Skeletal muscle cell (primary cell): Measurements from ENCODE around the gene MRPL45.

Source experiments
- DNase-seq: peaks from one replicate; pipeline ENCODE4 v3.0.0-alpha.2; 2010; ENCODE audit warnings: low read depth
- H3K4me3 ChIP-seq: 2 replicates; pipeline ENCODE4 v1.5.1; 2011; ENCODE audit warnings: low read depth, mild to moderate bottlenecking, control low read depth, low read length, moderate library complexity

The MRPL45 gene

DNA sequence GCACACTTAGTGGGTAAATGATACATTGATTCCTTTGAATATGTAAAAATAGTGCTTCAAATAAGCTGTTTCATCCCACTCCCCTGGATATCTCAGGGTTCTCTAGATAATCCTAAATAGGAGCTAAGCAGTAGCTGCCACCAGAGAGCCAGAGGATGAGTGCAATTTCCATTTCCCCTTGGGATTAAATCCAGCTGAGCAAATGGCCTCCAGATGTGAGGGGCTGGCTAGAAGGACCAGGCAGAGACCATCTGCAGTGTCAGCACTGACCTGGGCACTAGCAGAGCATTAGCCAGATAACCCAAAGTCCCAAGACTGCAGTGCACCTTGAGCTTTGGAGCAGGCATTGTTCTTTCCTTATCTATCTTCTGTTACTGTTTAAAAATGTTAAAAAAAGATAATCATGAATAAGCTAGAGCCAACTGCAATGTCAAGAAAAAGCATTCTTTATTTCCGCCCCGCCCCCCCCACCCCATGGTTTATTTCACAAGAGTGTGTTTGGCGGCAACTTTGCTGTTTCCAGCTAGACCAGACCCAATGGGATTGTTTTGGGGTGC, 27.3 kb downstream of the MRPL45 start:
- no peak for DNase-seq

DNA sequence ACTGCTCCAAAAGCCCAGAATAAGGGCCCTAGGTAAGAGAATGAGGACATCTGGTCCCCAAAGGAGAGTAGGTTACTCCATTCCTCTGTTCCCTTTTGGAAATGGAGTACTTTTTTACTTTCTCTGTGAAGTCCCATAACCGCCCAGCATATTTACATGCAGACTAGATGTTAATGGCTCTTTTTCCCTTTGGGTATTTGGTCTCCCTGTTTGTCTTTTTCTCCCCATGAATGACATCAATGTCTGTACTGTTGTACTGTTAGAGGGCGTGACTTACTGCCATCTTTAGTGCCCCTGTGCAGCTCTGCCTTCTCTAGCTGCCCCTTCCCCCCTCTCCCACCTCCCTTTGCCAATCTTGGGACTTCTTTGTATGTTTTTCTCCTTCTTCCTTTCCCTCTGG, 27.8 kb downstream of the MRPL45 start:
- no peak for DNase-seq
- no peak overlapping the region for H3K4me3 ChIP-seq

More for the DNA sequence above, 27.3 kb downstream of the MRPL45 start:
- H3K4me3 ChIP-seq = no peak overlapping the region

DNA sequence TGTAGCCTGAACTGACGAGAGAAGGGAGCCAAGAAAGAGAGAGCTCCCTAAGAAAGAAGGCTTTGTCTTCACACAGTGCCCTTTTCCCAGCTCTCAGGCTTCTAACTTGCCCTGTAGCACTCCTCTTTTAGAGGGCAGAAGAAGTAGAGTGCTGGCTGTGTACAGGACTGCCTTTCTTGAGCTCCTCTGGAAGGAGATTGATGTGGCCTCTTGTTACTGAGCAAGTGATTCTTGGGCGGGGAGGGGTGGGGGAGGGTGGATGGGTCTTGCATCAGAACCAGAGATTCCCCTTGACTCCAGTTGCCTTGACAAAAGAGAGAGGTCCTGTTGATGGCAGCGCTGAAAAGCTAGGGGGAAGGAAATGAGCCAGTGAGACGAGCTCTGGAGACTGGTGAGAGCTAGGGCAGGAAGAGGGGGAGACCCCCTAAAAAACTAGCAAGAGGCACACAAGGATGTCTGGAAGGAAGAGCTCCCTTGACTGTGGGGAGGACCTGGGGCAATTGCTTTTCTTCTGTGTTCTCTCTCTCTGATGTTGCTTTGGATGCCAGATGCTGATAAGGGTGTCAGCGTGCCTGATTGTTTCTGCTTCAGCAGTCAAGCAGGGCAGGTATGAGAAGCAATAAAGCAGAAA, 28.4 kb downstream of the MRPL45 start:
- H3K4me3 ChIP-seq = no peak overlapping the region
- no peak for DNase-seq

DNA sequence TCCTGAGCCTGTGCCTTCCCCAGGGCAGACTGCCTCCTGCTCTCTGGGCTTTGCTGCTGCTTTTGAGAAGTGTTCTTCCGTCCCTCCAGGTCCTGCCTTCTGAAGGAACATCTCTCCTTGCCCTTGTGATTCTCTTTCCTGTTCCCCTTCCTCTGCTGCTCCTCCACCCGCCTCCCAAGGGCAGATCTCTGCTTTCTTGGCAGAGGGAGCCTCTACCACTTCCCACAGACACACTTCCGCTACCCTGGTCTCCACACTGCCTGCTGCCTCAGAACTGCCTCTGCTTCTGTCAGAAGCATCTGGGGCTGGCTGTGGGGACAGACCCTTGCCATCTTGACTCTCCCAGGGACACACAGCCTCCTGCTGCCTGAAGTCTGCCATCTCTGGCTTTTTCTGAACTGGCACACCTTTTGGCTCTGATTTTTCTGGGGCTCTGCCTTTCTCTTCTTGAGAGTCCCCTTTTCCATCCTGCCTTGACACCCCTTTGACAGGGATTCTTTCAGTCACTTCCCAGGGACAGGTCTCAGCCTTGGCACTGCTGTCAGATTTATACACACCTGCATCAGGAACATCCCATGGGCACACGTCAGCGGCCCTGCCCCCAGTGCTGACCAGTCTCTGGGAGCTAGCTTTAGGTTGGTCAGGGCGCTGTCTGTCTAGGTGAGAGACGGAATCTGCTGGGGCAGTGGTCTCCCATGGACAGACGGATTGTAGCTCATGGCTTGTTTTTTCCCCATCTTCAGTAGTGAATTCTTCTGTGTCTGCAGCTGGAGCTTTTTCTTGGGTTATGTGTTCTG, 30.2 kb downstream of the MRPL45 start:
- DNase-seq = no peak
- no peak overlapping the region for H3K4me3 ChIP-seq

DNA sequence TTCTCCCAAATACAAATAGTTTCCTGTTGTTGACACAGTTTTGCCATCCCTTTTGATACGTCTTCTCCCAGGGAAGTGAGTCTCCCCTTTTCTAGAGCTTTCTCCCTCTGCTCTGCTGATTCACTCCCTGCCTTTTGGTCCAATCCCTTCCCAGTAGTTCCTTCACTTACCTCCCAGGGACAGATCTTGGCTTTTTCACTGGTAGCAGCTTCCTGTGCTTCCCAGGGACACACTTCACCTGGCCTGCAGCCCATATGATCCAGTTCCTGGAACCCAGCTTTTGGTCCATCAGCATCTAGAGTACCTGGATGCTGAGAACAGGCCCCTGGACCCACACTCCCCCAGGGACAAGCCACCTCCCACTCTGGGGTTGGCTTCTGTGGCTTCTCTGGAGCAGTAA, 31.0 kb downstream of the MRPL45 start:
- no peak for DNase-seq
- H3K4me3 ChIP-seq = no peak overlapping the region

DNA sequence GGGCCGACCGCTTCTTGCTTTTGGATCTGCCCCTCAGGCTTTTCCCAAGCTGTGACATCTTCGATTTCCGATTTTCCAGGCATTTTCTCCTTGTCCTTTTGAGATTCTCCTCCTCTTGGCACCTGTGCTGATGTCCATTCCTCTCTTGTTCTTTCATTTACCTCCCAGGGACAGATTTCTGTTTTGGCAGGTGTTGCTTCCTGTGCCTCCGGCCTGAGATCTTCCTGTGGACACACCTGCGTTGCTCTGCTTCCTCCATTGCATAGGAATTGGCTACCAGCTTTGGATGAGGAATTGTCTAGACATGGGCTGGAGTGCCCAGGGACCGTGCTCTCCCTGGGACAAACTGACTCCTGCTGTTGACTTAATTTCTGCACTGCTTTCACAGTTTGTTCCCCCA, 31.7 kb downstream of the MRPL45 start:
- no peak overlapping the region for H3K4me3 ChIP-seq
- DNase-seq = no peak

DNA sequence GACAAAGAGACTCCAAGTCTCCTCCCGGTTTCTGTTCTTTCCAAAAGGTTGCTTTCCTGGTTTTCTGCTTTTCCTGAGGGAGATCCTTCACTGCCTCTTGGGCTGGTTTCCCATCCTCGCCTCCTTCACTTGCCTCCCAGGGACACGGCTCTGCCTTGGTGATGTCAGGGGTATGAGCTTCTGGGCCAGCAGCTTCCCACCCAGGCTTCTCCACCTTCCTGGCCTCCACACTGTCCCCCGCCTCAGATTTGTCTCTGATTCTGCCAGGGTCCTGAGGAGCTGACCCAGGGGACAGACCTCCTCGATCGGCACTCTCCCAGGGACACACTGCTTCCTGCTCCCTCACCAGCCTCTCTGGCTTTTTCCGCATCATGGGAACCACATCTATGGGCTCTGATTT, 32.3 kb downstream of the MRPL45 start:
- H3K4me3 ChIP-seq = no peak overlapping the region
- DNase-seq = no peak

DNA sequence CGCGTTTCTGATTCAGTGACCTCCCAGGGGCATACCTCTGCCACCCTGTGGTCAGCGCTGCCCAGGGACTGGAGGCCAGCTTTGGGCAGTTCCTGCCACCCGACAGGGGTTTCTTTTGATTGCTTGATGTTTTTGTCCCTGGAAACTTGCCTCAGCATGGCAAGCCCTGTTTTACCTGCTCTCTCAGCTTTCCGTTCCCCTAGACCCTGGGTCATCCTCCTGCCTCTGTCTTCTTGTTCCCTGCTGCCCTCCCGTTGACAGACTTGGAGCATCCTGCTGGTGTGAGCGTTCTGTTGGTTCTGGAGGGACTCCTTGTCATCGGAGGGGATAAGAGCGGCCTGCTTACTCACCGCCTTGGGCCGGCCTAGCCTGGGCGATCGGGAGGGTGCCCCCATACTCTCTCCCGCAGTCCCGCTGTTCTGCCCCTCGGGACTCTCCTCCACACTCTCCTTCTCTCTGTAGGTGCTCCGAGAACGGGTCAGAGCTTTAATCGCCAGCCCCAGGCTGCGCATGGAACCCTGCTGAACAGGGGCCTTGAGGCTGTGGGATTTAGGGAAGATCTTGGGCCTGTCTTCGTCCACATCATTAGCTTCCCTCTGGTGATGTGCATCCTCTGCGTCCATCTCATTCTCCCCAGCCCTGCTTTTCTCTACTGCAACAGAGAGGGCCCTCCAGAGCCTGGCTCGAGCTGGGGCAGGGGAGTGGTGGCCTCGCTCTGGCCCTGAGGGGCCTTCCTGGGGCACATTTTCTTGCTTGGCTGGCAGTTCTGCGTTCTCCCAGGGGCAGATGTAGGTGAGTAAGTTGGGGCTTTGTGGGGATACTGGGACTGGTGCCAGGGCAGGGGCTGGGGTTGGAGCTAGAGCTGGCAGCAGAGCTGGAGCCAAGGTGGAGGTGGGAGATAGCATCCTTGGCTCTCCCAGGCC, 33.1 kb downstream of the MRPL45 start:
- DNase-seq = no peak
- no peak overlapping the region for H3K4me3 ChIP-seq

DNA sequence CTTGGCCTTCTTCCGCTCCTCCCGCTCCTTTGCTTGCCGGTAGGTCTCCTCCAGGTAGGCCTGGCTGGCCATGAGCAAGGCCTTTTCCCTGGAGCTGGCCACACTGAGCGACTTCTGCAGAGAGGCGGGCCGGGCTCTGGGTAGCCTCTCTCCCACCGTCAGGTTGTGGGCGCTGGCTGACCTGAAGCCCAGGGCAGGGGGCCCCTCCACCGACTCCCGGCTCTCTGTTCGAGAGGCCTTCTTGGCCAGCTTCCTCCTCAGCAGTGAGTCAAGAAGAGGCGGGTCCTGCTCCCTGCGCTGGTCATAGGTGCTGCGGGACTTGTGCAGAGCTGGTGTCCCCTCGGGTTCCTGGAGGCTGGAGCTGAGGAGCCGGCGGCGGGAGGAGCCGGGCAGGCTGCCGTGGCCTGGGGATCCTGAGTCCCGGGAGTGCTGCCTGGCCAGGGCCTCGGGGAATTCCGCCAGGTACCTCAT, 34.0 kb downstream of the MRPL45 start:
- DNase-seq = no peak
- H3K4me3 ChIP-seq = no peak overlapping the region

DNA sequence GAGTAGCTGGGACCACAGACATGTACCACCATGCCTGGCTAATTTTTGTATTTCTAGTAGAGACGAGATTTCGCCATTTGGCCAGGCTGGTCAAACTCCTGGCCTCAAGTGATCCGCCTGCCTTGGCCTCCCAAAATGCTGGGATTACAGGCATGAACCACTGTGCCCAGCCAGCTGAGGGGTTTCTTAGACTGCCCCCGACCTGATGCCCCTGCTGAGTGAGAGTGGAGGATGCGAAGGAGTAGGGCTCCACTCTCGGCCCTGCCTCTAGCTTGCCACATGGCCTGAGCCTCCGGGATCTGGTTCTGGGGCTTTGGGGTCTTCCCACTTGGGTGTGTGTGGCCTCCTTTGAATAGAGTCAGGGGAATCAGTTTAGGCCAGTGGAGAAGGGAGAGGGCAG, 35.8 kb downstream of the MRPL45 start:
- DNase-seq = no peak
- no peak overlapping the region for H3K4me3 ChIP-seq

DNA sequence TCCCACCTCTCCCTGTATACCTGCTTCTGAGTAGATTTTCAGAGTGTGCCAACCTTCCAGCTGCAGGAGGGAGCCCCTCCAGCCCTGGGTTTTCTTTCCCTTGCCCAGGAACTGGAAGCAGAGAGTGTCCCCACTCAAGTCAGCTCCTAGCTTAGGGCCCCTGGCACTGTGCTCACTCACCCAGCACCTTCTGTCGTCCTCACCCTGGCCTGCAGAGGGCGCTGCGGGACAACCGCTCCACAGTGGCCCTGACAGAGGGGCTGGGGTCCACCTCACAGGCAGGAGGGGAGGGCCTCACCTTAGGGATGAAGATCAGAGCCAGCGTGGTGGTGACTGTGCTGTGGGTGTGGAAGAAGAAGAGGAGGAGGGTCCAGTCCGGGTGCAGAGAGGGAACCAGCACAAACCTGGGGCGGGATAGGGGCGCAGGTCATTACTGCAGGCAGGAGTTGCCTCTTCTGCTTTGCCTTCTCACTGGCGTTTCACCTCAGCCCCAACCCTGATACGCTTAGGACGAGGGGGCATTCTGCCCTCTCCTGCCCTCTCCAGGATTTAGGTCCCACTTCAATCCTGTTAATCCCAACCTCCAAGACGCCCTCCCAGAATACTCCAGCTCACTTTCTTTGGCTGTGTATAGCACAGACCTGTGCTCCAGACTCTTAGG, 36.8 kb downstream of the MRPL45 start:
- no peak overlapping the region for H3K4me3 ChIP-seq
- DNase-seq = no peak

DNA sequence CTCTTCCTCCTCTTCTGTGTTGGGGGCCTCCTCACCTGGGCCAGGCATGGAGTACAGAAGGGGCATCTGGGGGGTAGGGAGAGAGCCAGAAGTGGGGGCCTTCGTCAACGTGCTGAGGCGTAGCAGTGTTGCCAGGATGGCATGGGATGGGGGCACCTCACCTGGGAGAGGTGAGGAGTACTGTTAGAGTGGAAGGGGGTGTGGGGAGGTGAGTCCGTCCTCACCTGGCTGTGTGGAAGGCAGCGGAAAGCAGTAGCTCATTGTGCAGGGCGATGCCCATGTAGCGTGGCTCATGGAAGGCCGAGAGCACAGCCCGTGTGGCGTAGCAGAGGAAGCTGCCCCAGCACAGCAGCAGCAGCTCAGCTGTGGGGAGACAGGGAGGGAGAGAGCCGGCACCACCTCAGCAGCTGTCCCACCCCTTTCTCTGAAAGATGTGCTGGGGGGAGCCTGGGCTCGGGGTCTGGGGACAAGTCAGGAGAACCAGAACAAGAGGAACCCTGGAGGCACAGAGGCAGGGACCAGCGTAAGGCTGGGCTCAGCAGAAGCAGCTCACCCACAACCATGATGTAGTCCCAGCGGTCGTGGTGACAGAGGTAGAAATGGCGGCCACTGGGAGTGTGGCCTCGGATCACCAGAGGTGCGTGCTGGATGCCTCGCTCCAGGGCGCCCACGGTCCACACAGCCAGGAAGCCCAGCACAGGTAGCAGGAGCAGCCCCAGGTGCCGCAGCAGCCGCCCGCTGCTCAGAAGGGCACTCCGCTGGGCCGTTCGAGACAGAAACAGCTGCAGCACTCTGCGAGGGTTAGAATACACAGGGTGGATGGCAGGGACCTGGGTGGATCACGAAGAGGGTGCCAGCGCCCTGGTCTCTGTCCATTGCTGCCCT, 37.8 kb downstream of the MRPL45 start:
- no peak for DNase-seq
- H3K4me3 ChIP-seq = no peak overlapping the region

DNA sequence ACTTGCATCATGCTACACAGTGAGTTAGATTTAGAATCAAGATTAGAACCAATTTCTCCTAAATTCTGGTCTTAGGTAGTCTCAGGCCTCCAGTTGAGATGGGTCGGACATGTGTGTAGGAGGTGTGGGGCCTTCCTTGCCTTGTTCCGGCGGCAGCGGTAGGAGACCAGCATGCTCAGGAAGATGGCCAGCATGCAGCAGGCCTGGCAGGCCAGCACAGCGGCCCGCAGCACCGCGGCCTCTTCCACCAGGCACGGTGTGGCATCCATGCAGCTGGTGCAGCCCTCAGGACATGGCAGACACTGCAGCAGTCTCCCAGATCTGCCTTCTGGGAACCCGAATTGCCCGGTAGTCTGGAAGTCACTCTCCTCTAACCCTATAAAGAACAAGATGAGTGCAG, 39.9 kb downstream of the MRPL45 start:
- no peak overlapping the region for H3K4me3 ChIP-seq
- no peak for DNase-seq

DNA sequence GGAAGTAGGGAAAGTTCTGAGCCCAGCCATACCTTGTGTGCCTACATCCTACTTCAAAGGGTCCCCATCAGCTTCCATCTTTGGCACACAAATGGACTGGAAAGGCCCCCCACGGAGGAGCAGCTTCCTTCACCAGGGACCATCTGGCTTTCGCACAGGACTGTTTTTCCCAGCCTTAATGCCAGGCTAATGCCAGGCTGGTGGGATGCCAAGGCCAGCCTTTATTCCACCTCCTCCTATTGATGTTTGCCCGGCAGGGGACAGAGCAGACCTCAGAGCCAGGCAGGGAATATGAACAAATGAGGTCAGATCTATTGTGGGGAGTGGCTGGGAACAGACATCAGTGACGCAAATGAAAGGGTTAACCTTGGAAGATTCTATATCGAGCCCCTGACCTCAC, 41.1 kb downstream of the MRPL45 start:
- DNase-seq = no peak
- no peak overlapping the region for H3K4me3 ChIP-seq

DNA sequence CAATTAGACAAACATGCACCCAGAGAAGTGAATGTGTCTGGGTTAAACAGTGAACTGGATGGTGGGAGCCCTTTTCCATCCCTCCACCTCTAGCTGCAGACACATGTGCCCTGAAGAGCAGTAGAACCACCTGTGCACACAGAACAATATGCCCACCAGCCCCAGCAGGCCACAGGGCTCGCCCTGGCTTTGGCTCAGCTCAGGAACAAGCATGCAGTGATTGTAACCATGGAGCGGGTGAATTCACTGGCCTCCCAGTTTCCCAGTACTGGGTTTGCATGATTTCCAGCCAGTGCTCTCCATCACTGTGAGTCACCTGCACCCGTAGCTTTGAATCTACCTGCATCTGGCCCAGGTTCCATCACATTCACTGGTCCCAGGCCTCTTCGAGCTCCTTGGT, 41.6 kb downstream of the MRPL45 start:
- no peak overlapping the region for H3K4me3 ChIP-seq
- DNase-seq = no peak

DNA sequence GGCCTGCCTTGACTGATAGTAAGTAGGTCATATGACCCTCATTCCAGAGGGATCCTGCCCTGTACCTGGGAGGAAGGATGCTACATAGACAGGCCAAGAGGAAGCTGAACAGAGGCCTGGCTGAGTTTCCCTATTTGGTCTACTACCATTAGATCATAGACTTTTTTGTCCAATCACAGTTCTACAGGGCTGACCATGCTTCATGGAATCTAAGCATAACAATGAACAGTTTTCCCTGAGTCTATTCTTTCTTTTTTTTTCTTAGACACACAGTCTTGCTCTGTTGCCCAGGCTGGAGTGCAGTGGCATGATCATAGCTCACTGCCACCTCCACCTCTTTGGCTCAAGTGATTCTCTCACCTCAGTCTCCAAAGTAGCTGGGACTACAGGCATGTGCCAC, 42.9 kb downstream of the MRPL45 start:
- DNase-seq = no peak
- no peak overlapping the region for H3K4me3 ChIP-seq

DNA sequence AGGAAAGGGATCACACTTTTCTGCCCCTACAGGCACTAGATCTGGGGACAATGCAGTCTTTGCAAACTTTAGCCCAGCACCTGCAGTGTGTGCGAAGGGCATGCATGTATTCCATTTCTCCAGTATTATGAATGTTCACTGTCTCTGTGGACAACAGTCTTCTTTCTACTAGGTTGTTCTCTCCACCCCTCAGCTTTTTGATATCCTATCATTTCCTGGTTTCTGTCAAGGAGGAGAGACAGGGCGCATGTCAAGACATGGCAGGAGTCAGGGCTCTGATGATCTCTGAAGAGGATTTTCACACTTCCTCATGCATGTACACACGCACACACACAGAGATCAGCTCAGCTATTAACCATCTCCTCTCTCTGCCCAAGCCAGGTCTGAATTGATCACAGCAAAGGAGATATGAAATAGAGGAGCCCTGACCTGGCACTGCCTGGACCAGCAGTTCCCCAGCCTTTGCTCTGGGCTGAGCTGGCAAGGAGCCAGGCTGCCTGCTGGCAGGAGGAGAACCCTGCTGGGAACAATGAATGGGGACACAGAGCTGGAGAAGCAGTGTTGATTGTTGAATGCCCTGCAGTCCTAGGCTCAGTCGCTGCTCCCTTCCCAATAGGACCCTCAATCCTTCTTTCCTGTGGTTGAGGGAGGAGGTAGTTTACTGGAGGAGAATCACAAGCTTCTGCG, 44.2 kb downstream of the MRPL45 start:
- H3K4me3 ChIP-seq = no peak overlapping the region
- DNase-seq = no peak
